ENCODE measurements around the gene C16orf86. TPM values are rescaled to one million over a fixed set of nuclear protein-coding genes. Genes with fewer than 3 reads are reported as not detected.

Gene C16orf86
- total RNA-seq, 1 experiment from 2014 or later: 4.9 TPM

DNA sequence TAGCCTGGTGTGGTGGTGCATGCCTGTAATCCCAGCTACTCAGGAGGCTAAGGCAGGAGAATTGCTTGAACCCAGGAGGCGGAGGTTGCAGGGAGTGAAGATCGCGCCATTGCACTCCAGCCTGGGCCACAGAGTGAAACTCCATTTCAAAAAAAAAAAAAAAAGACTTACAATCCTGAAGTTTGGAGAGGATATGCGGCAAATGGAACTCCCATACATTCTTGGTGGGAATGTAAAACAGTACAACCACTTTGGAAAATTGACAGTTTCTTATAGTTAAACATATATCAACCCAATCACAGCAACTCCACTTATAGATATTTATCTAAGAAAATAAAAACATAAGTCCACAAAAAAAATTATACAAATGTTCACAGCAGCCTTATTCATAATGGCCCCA is 40.6 kb downstream of the C16orf86 start:
- Mint-ChIP-seq H3K27me3 (ENCODE audit: low read depth) (no peaks in the 10 kb centered on the region), H3K4me3 (no peak overlapping the region), H3K9me3 (no peaks in the 10 kb centered on the region), H3K36me3 (no peaks in the 10 kb centered on the region), H3K27ac (no peak overlapping the region), H3K4me1 (peaks cover 17% of the 10 kb centered on the region)
- TF ChIP-seq ZNF416 (CRISPR knock-in tag; IDR thresholded peaks at IDR 0.05): no peak
- TF ChIP-seq TP53 (CRISPR knock-in tag; IDR thresholded peaks at IDR 0.05): no peak
- TF ChIP-seq, protein P1, sequence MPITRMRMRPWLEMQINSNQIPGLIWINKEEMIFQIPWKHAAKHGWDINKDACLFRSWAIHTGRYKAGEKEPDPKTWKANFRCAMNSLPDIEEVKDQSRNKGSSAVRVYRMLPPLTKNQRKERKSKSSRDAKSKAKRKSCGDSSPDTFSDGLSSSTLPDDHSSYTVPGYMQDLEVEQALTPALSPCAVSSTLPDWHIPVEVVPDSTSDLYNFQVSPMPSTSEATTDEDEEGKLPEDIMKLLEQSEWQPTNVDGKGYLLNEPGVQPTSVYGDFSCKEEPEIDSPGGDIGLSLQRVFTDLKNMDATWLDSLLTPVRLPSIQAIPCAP (CRISPR knock-in tag; IDR thresholded peaks at IDR 0.05): no peak
- TF ChIP-seq GABPB1 (CRISPR knock-in tag; IDR thresholded peaks at IDR 0.05): no peak
- TF ChIP-seq, protein P2, sequence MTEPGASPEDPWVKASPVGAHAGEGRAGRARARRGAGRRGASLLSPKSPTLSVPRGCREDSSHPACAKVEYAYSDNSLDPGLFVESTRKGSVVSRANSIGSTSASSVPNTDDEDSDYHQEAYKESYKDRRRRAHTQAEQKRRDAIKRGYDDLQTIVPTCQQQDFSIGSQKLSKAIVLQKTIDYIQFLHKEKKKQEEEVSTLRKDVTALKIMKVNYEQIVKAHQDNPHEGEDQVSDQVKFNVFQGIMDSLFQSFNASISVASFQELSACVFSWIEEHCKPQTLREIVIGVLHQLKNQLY (CRISPR knock-in tag; IDR thresholded peaks at IDR 0.05): no peak
- TF ChIP-seq NFATC4 (CRISPR knock-in tag; IDR thresholded peaks at IDR 0.05): no peak
- TF ChIP-seq, protein P3, sequence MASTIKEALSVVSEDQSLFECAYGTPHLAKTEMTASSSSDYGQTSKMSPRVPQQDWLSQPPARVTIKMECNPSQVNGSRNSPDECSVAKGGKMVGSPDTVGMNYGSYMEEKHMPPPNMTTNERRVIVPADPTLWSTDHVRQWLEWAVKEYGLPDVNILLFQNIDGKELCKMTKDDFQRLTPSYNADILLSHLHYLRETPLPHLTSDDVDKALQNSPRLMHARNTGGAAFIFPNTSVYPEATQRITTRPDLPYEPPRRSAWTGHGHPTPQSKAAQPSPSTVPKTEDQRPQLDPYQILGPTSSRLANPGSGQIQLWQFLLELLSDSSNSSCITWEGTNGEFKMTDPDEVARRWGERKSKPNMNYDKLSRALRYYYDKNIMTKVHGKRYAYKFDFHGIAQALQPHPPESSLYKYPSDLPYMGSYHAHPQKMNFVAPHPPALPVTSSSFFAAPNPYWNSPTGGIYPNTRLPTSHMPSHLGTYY (CRISPR knock-in tag; IDR thresholded peaks at IDR 0.05): no peak
- TF ChIP-seq, protein P4, sequence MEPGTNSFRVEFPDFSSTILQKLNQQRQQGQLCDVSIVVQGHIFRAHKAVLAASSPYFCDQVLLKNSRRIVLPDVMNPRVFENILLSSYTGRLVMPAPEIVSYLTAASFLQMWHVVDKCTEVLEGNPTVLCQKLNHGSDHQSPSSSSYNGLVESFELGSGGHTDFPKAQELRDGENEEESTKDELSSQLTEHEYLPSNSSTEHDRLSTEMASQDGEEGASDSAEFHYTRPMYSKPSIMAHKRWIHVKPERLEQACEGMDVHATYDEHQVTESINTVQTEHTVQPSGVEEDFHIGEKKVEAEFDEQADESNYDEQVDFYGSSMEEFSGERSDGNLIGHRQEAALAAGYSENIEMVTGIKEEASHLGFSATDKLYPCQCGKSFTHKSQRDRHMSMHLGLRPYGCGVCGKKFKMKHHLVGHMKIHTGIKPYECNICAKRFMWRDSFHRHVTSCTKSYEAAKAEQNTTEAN (CRISPR knock-in tag; IDR thresholded peaks at IDR 0.05): no peak
- TF ChIP-seq KAT7 (CRISPR knock-in tag; IDR thresholded peaks at IDR 0.05; ENCODE audit: borderline replicate concordance): no peak
- TF ChIP-seq, protein P5, sequence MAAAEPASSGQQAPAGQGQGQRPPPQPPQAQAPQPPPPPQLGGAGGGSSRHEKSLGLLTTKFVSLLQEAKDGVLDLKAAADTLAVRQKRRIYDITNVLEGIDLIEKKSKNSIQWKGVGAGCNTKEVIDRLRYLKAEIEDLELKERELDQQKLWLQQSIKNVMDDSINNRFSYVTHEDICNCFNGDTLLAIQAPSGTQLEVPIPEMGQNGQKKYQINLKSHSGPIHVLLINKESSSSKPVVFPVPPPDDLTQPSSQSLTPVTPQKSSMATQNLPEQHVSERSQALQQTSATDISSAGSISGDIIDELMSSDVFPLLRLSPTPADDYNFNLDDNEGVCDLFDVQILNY (CRISPR knock-in tag; IDR thresholded peaks at IDR 0.05): no peak
- TF ChIP-seq MAX (CRISPR knock-in tag; IDR thresholded peaks at IDR 0.05): no peak
- no peak for TF ChIP-seq HMGA2 (CRISPR knock-in tag; IDR thresholded peaks at IDR 0.05)
- no peak for TF ChIP-seq ZNF263 (CRISPR knock-in tag; IDR thresholded peaks at IDR 0.05; ENCODE audit: low read depth)
- no peak for TF ChIP-seq SP1 (CRISPR knock-in tag; conservative IDR thresholded peaks at IDR 0.05)
- TF ChIP-seq CREB1 (CRISPR knock-in tag; IDR thresholded peaks at IDR 0.05): no peak
- TF ChIP-seq ZNF232 (CRISPR knock-in tag; IDR thresholded peaks at IDR 0.05): no peak
- no peak for TF ChIP-seq GTF2I (CRISPR knock-in tag; conservative IDR thresholded peaks at IDR 0.05)
- TF ChIP-seq FOXJ3 (CRISPR knock-in tag; IDR thresholded peaks at IDR 0.05; ENCODE audit: borderline replicate concordance): no peak
- TF ChIP-seq, protein P6, sequence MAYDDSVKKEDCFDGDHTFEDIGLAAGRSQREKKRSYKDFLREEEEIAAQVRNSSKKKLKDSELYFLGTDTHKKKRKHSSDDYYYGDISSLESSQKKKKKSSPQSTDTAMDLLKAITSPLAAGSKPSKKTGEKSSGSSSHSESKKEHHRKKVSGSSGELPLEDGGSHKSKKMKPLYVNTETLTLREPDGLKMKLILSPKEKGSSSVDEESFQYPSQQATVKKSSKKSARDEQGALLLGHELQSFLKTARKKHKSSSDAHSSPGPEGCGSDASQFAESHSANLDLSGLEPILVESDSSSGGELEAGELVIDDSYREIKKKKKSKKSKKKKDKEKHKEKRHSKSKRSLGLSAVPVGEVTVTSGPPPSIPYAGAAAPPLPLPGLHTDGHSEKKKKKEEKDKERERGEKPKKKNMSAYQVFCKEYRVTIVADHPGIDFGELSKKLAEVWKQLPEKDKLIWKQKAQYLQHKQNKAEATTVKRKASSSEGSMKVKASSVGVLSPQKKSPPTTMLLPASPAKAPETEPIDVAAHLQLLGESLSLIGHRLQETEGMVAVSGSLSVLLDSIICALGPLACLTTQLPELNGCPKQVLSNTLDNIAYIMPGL (CRISPR knock-in tag; IDR thresholded peaks at IDR 0.05): no peak
- no peak for DNase-seq (ENCODE audit: low spot score)
- ChIA-PET CTCF (no interaction called here), POLR2A (no interaction called here)
- ATAC-seq: no peak

GRCh38 chr16:67707790-67708189 is 41.2 kb downstream of the C16orf86 start:
- Mint-ChIP-seq H3K27me3 (ENCODE audit: low read depth) (no peaks in the 10 kb centered on the region), H3K4me1 (peaks cover 17% of the 10 kb centered on the region), H3K9me3 (no peaks in the 10 kb centered on the region), H3K36me3 (no peaks in the 10 kb centered on the region), H3K4me3 (no peak overlapping the region), H3K27ac (no peak overlapping the region)
- ATAC-seq (no peak), DNase-seq (ENCODE audit: low spot score) (no peak)
- ChIA-PET POLR2A (interaction anchor here (0.6 kb wide), 1 partner anchor 28 kb away, joined by 3 read pairs; no protein-coding TSS in a partner anchor), CTCF (interaction anchor here (1.9 kb wide), 1 partner anchor 35 kb away, joined by 7 read pairs; no protein-coding TSS in a partner anchor)
- TF ChIP-seq KAT7 (CRISPR knock-in tag; IDR thresholded peaks at IDR 0.05; ENCODE audit: borderline replicate concordance) (no peak), CREM (CRISPR knock-in tag; IDR thresholded peaks at IDR 0.05) (no peak), FOXJ3 (CRISPR knock-in tag; IDR thresholded peaks at IDR 0.05; ENCODE audit: borderline replicate concordance) (no peak), OVOL2 (CRISPR knock-in tag; IDR thresholded peaks at IDR 0.05; ENCODE audit: borderline replicate concordance) (no peak), ATF3 (CRISPR knock-in tag; conservative IDR thresholded peaks at IDR 0.05) (no peak)
- TF ChIP-seq, protein P7, sequence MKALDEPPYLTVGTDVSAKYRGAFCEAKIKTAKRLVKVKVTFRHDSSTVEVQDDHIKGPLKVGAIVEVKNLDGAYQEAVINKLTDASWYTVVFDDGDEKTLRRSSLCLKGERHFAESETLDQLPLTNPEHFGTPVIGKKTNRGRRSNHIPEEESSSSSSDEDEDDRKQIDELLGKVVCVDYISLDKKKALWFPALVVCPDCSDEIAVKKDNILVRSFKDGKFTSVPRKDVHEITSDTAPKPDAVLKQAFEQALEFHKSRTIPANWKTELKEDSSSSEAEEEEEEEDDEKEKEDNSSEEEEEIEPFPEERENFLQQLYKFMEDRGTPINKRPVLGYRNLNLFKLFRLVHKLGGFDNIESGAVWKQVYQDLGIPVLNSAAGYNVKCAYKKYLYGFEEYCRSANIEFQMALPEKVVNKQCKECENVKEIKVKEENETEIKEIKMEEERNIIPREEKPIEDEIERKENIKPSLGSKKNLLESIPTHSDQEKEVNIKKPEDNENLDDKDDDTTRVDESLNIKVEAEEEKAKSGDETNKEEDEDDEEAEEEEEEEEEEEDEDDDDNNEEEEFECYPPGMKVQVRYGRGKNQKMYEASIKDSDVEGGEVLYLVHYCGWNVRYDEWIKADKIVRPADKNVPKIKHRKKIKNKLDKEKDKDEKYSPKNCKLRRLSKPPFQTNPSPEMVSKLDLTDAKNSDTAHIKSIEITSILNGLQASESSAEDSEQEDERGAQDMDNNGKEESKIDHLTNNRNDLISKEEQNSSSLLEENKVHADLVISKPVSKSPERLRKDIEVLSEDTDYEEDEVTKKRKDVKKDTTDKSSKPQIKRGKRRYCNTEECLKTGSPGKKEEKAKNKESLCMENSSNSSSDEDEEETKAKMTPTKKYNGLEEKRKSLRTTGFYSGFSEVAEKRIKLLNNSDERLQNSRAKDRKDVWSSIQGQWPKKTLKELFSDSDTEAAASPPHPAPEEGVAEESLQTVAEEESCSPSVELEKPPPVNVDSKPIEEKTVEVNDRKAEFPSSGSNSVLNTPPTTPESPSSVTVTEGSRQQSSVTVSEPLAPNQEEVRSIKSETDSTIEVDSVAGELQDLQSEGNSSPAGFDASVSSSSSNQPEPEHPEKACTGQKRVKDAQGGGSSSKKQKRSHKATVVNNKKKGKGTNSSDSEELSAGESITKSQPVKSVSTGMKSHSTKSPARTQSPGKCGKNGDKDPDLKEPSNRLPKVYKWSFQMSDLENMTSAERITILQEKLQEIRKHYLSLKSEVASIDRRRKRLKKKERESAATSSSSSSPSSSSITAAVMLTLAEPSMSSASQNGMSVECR (CRISPR knock-in tag; IDR thresholded peaks at IDR 0.05; ENCODE audit: borderline replicate concordance): no peak
- TF ChIP-seq, protein P4 (CRISPR knock-in tag; IDR thresholded peaks at IDR 0.05): no peak

Measured in WTC11 (cell line).